Fibroblast of lung (primary cell): ENCODE data around the gene IL1RN.

Experiments used
- EZH2 ChIP-seq: IDR thresholded peaks from 2 replicates; pipeline ENCODE4 v1.5.1; 2012; ENCODE audit warnings: low read length, control low read depth, mild to moderate bottlenecking; ENCODE audit errors: missing control alignments
- TF ChIP-seq, protein P1 (sequence below), 2 donors: IDR thresholded peaks in 1 of 2; conservative IDR thresholded peaks in 1 of 2; 1 replicate in 1 of 2; 2 replicates in 1 of 2; pipeline ENCODE4 v1.5.1; 2011 to 2012; ENCODE audit warnings: low read length in 2 of 2, control low read depth in 1 of 2, inconsistent platforms in 1 of 2, low read depth in 1 of 2, mild to moderate bottlenecking in 1 of 2

DNA sequence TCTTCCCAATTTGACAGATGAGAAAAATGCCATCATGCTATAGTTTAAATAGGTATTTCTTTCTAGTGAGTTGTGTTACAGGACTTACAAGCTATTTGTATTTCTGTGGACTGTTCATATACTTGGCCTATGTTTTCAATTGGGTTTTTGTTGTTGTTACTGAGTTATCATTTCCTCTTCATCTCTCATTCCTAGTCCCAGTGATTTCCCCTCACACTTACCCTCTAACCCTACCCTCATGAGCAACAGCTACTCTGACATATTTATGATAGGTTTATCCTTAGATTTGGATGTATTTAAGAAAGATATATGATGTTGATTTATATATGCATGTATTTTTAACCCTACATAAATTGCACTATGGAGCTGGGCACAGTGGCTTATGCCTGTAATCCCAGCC lies 35.5 kb downstream of the IL1RN start:
- TF ChIP-seq, protein P1, sequence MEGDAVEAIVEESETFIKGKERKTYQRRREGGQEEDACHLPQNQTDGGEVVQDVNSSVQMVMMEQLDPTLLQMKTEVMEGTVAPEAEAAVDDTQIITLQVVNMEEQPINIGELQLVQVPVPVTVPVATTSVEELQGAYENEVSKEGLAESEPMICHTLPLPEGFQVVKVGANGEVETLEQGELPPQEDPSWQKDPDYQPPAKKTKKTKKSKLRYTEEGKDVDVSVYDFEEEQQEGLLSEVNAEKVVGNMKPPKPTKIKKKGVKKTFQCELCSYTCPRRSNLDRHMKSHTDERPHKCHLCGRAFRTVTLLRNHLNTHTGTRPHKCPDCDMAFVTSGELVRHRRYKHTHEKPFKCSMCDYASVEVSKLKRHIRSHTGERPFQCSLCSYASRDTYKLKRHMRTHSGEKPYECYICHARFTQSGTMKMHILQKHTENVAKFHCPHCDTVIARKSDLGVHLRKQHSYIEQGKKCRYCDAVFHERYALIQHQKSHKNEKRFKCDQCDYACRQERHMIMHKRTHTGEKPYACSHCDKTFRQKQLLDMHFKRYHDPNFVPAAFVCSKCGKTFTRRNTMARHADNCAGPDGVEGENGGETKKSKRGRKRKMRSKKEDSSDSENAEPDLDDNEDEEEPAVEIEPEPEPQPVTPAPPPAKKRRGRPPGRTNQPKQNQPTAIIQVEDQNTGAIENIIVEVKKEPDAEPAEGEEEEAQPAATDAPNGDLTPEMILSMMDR (conservative IDR thresholded peaks at IDR 0.05 in 1 of 2, IDR thresholded peaks at IDR 0.05 in 1 of 2; ENCODE audit: low read depth in 1 of 2, low read length in 2 of 2), result no peak
- TF ChIP-seq EZH2, result no peak
